HCT116 (cell line): ENCODE results near the gene DAZAP2. TPM values are rescaled to one million over a fixed set of nuclear protein-coding genes. Genes with fewer than 3 reads are reported as not detected.
"Not testable (repeated sequence)": the region's sequence is repeated elsewhere in the genome, so short reads cannot be mapped to it uniquely, and the experiment has no call there.

ENCODE experiments used
- ATAC-seq: fragments of 200-7000 bp; cut with Tn5 transposase; 2 replicates; pipeline ENCODE4 v1.9.1; 2020; ENCODE audit warnings: mild to moderate bottlenecking, moderate library complexity
- BruUV-seq: library from RNA; stranded (reverse); fragments of 400-500 nt; replicated peaks from 2 replicates; lab custom pipeline; 2021; lab: Mats Ljungman, UMichigan
- CTCF ChIA-PET: fragments of 300-600 bp; sonication (Branson Sonifier 250); formaldehyde crosslinking; loops from one replicate; lab custom pipeline; 2021; ENCODE audit warnings: antibody characterized with exemption; lab: Charles Lee
- POLR2A ChIA-PET: fragments of 300-600, 350-600 bp; sonication (Branson Sonifier 250); formaldehyde crosslinking; loops from one replicate; lab custom pipeline; 2021; ENCODE audit warnings: antibody characterized with exemption; lab: Charles Lee
- RAD21 ChIA-PET, 2 experiments: fragments of 300-600 bp; sonication (Branson Sonifier 250); formaldehyde crosslinking; loops; one replicate each; lab custom pipeline; 2023; ENCODE audit warnings: low total read pairs in 2 of 2; ENCODE audit not compliant: uncharacterized antibody in 2 of 2, unreplicated experiment in 2 of 2, low non-redundant PET in 1 of 2; lab: Charles Lee
- DNase-seq: peaks from one replicate; pipeline ENCODE4 v3.0.0-alpha.2; 2010; ENCODE audit warnings: low read depth, low spot score
- H2AFZ ChIP-seq: fragments of 200-600 bp; shearing (Covaris generic), sonication (generic); 2 replicates; pipeline ENCODE4 v1.6.1; 2017; ENCODE audit warnings: low read depth, mixed run types, mixed read lengths, antibody characterized with exemption, low read length; ENCODE audit not compliant: poor library complexity, severe bottlenecking
- H3K27ac ChIP-seq: 2 replicates; pipeline ENCODE4 v1.5.1; 2012; ENCODE audit warnings: low read depth, low read length
- H3K27me3 ChIP-seq: fragments of 200-600 bp; sonication (generic); 2 replicates; pipeline ENCODE4 v1.6.1; 2016; ENCODE audit warnings: mixed run types, low read length, mixed read lengths; ENCODE audit not compliant: insufficient read depth
- H3K36me3 ChIP-seq, 2 experiments: fragments of 200-500 bp in 1 of 2; fragments of 200-600 bp in 1 of 2; sonication (Bioruptor generic) in 1 of 2; sonication (generic) in 1 of 2; 2 replicates each; pipeline versions ENCODE4 v1.5.1 to v1.6.1; 2014 to 2016; ENCODE audit warnings: low read length in 2 of 2, inconsistent platforms in 1 of 2, mixed read lengths in 1 of 2, mixed run types in 1 of 2; ENCODE audit not compliant: insufficient read depth in 2 of 2, control insufficient read depth in 1 of 2
- H3K4me1 ChIP-seq, 2 experiments: fragments of 200-600 bp in 1 of 2; sonication (generic) in 1 of 2; 2 replicates each; pipeline versions ENCODE4 v1.5.1 to v1.6.1; 2012 to 2017; ENCODE audit warnings: low read length in 2 of 2, inconsistent platforms in 1 of 2, mild to moderate bottlenecking in 1 of 2, mixed read lengths in 1 of 2, mixed run types in 1 of 2, moderate library complexity in 1 of 2; ENCODE audit not compliant: insufficient read depth in 2 of 2, control insufficient read depth in 1 of 2
- H3K4me2 ChIP-seq: fragments of 200-600 bp; sonication (generic); 2 replicates; pipeline ENCODE4 v1.6.1; 2017; ENCODE audit warnings: mixed run types, low read length, mixed read lengths
- H3K4me3 ChIP-seq, 2 experiments: fragments of 200-600 bp in 1 of 2; sonication (generic) in 1 of 2; replicated peaks in 1 of 2; 2 replicates each; pipeline ENCODE4 v1.5.1; 2011 to 2016; ENCODE audit warnings: low read length in 2 of 2, control low read depth in 1 of 2, low read depth in 1 of 2, mild to moderate bottlenecking in 1 of 2, mixed read lengths in 1 of 2, mixed run types in 1 of 2
- H3K79me2 ChIP-seq: fragments of 200-600 bp; sonication (generic); 2 replicates; pipeline ENCODE4 v1.6.1; 2017; ENCODE audit warnings: mild to moderate bottlenecking, mixed run types, low read length, moderate library complexity, mixed read lengths; ENCODE audit not compliant: insufficient read depth
- H3K9ac ChIP-seq: fragments of 200-600 bp; sonication (generic); 2 replicates; pipeline ENCODE4 v1.6.1; 2016; ENCODE audit warnings: low read length, mixed read lengths
- H3K9me2 ChIP-seq: fragments of 200-600 bp; sonication (generic), shearing (Covaris generic); 2 replicates; pipeline ENCODE4 v1.6.1; 2017; ENCODE audit warnings: mixed run types, mild to moderate bottlenecking, moderate library complexity; ENCODE audit not compliant: insufficient read depth
- H3K9me3 ChIP-seq, 2 experiments: fragments of 200-500 bp in 1 of 2; fragments of 200-600 bp in 1 of 2; sonication (Bioruptor generic) in 1 of 2; sonication (generic) in 1 of 2; 2 replicates each; pipeline ENCODE4 v1.6.1; 2014 to 2017; ENCODE audit warnings: low read length in 2 of 2, mixed read lengths in 2 of 2, inconsistent platforms in 1 of 2, low read depth in 1 of 2, mild to moderate bottlenecking in 1 of 2, mixed run types in 1 of 2, moderate library complexity in 1 of 2; ENCODE audit not compliant: control insufficient read depth in 1 of 2, insufficient read depth in 1 of 2
- H4K20me1 ChIP-seq: fragments of 200-600 bp; sonication (generic), shearing (Covaris generic); 2 replicates; pipeline ENCODE4 v1.6.1; 2017; ENCODE audit warnings: mixed run types, mild to moderate bottlenecking, moderate library complexity; ENCODE audit not compliant: insufficient read depth
- CBX3 ChIP-seq: IDR thresholded peaks from 2 replicates; pipeline ENCODE4 v1.6.1; 2012; ENCODE audit warnings: low read depth
- EGR1 ChIP-seq: IDR thresholded peaks from 2 replicates; pipeline ENCODE4 v1.6.1; 2012; ENCODE audit warnings: low read depth
- EZH2 ChIP-seq: fragments of 200-600 bp; sonication (generic); IDR thresholded peaks from 2 replicates; pipeline ENCODE4 v1.6.1; 2017; ENCODE audit warnings: antibody characterized with exemption, mixed run types
- EZH2phosphoT487 ChIP-seq: fragments of 200-600 bp; IDR thresholded peaks from 2 replicates; pipeline ENCODE4 v1.6.1; 2018; ENCODE audit warnings: antibody characterized with exemption, borderline replicate concordance
- FOSL1 ChIP-seq: IDR thresholded peaks from 2 replicates; pipeline ENCODE4 v1.6.1; 2012; ENCODE audit warnings: low read depth
- POLR2A ChIP-seq: IDR thresholded peaks from 2 replicates; pipeline ENCODE4 v1.7.0; 2011; ENCODE audit warnings: borderline replicate concordance; ENCODE audit not compliant: insufficient read depth, insufficient read length; ENCODE audit errors: extremely low read depth
- RAD21 ChIP-seq: IDR thresholded peaks from 2 replicates; pipeline ENCODE4 v1.6.1; 2012; ENCODE audit warnings: low read depth, mild to moderate bottlenecking
- SRF ChIP-seq: IDR thresholded peaks from 2 replicates; pipeline ENCODE4 v1.6.1; 2012; ENCODE audit warnings: low read depth
- YY1 ChIP-seq: IDR thresholded peaks from 2 replicates; pipeline ENCODE4 v1.6.1; 2011; ENCODE audit warnings: low read length, low read depth, moderate library complexity, mild to moderate bottlenecking; ENCODE audit not compliant: insufficient replicate concordance; ENCODE audit errors: extremely low read depth
- intact Hi-C: fragments of 100-400 bp; cut with micrococcal nuclease; formaldehyde crosslinking; loops from 2 replicates; pipeline ENCODE4 v1.10.0; 2022
- total RNA-seq: library from RNA; stranded (reverse); gene quantifications from one replicate; pipeline ENCODE4 v1.2.1, GENCODE V29; 2021; ENCODE audit not compliant: unreplicated experiment
- TF ChIP-seq, protein P1 (sequence below): IDR thresholded peaks from 2 replicates; pipeline ENCODE4 v1.6.1; 2011; ENCODE audit warnings: mild to moderate bottlenecking, low read length, moderate library complexity; ENCODE audit not compliant: insufficient replicate concordance; ENCODE audit errors: extremely low read depth
- TF ChIP-seq, protein P2 (sequence below), 3 experiments: fragments of 200-600 bp in 1 of 3; sonication (generic) in 1 of 3; IDR thresholded peaks in 2 of 3; conservative IDR thresholded peaks in 1 of 3; 2 replicates each; pipeline ENCODE4 v1.5.1; 2012 to 2017; ENCODE audit warnings: low read depth in 2 of 3, low read length in 2 of 3, antibody characterized with exemption in 1 of 3, borderline replicate concordance in 1 of 3, control low read depth in 1 of 3, mild to moderate bottlenecking in 1 of 3, mixed read lengths in 1 of 3, mixed run types in 1 of 3, moderate library complexity in 1 of 3; ENCODE audit not compliant: insufficient read depth in 1 of 3

DAZAP2 gene
- total RNA-seq, 1 experiment from 2014 or later = 157 TPM

- TF ChIP-seq CBX3 (no peak), FOSL1 (no peak)
Observed at GRCh38 chr12:51218607-51219161, 19.9 kb upstream of the DAZAP2 start (continued).

- DNase-seq (no peak), ATAC-seq (no peak)
- Histone ChIP-seq H3K9ac (no peak overlapping the region), H3K9me3 (no peaks in the 10 kb centered on the region), H3K4me2 (peak overlapping the region; percentile 90; the same call in 1 of the 2 replicates), H3K9me2 (no peaks in the 10 kb centered on the region), H2AFZ (no peak overlapping the region), H3K36me3 (no peaks in the 10 kb centered on the region), H4K20me1 (no peaks in the 10 kb centered on the region), H3K4me3 (no peak overlapping the region), H3K27me3 (no peaks in the 10 kb centered on the region)
- RAD21 ChIA-PET = no interaction called here
- intact Hi-C loops = loop anchor here (10.0 kb wide), 1 partner anchor 135 kb away; the partner anchor contains the start of gene CSRNP2
- no TSS peak for BruUV-seq
- CTCF ChIA-PET = interaction anchor here (1.6 to 1.9 kb wide), 3 partner anchors 11 to 454 kb away, joined by 3 to 7 read pairs (median 5); no protein-coding TSS in a partner anchor
- TF ChIP-seq EGR1 (no peak), POLR2A (no peak), EZH2 (no peak), EZH2phosphoT487 (no peak), YY1 (no peak), FOSL1 (no peak), CBX3 (no peak), RAD21 (no peak), SRF (no peak)
- TF ChIP-seq, protein P1, sequence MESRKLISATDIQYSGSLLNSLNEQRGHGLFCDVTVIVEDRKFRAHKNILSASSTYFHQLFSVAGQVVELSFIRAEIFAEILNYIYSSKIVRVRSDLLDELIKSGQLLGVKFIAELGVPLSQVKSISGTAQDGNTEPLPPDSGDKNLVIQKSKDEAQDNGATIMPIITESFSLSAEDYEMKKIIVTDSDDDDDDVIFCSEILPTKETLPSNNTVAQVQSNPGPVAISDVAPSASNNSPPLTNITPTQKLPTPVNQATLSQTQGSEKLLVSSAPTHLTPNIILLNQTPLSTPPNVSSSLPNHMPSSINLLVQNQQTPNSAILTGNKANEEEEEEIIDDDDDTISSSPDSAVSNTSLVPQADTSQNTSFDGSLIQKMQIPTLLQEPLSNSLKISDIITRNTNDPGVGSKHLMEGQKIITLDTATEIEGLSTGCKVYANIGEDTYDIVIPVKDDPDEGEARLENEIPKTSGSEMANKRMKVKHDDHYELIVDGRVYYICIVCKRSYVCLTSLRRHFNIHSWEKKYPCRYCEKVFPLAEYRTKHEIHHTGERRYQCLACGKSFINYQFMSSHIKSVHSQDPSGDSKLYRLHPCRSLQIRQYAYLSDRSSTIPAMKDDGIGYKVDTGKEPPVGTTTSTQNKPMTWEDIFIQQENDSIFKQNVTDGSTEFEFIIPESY = no peak
- TF ChIP-seq, protein P2, sequence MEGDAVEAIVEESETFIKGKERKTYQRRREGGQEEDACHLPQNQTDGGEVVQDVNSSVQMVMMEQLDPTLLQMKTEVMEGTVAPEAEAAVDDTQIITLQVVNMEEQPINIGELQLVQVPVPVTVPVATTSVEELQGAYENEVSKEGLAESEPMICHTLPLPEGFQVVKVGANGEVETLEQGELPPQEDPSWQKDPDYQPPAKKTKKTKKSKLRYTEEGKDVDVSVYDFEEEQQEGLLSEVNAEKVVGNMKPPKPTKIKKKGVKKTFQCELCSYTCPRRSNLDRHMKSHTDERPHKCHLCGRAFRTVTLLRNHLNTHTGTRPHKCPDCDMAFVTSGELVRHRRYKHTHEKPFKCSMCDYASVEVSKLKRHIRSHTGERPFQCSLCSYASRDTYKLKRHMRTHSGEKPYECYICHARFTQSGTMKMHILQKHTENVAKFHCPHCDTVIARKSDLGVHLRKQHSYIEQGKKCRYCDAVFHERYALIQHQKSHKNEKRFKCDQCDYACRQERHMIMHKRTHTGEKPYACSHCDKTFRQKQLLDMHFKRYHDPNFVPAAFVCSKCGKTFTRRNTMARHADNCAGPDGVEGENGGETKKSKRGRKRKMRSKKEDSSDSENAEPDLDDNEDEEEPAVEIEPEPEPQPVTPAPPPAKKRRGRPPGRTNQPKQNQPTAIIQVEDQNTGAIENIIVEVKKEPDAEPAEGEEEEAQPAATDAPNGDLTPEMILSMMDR (IDR thresholded peaks at IDR 0.05 in 2 of 3, conservative IDR thresholded peaks at IDR 0.05 in 1 of 3; ENCODE audit: borderline replicate concordance in 1 of 3, insufficient read depth in 1 of 3, low read depth in 2 of 3, low read length in 2 of 3) = no peak
- TF ChIP-seq, all 23 proteins: peak for 0
- Histone ChIP-seq H3K27ac (no peak overlapping the region), H3K79me2 (no peaks in the 10 kb centered on the region), H3K4me1 (peaks cover 6 to 18% of the 10 kb centered on the region in 2 experiments; a peak in 3 of 4 replicates)
- POLR2A ChIA-PET = interaction anchor here (1.2 kb wide), 1 partner anchor 51 kb away, joined by 3 read pairs; the partner anchor contains the start of gene SMAGP
Observed at GRCh38 chr12:51219322-51219721, 19.3 kb upstream of the DAZAP2 start.

DNA sequence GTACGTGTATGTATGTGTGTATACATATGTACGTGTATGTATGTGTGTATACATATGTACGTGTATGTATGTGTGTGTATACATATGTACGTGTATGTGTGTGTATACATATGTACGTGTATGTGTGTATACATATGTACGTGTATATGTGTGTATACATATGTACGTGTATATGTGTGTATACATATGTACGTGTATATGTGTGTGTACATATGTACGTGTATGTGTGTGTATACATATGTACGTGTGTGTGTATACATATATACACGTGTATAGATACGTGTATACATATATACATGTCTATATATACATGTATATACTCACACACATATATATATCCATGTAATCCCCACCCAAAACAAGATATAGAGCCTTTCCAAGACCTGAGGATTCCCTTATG is 18.8 kb upstream of the DAZAP2 start:
- peaks cover 6 to 18% of the 10 kb centered on the region in 2 experiments; a peak in 3 of 4 replicates for H3K4me1 ChIP-seq
- H3K79me2 ChIP-seq, H3K9me2 ChIP-seq, POLR2A ChIA-PET, H3K27me3 ChIP-seq, H4K20me1 ChIP-seq, DNase-seq, ATAC-seq, H2AFZ ChIP-seq, BruUV-seq, CTCF ChIA-PET, H3K36me3 ChIP-seq, RAD21 ChIA-PET, H3K9ac ChIP-seq, H3K4me2 ChIP-seq, H3K9me3 ChIP-seq, H3K4me3 ChIP-seq, H3K27ac ChIP-seq: not testable (repeated sequence)
- intact Hi-C loops = loop anchor here (10.0 kb wide), 1 partner anchor 135 kb away; the partner anchor contains the start of gene CSRNP2
